ENCODE measurements around the gene SLC1A2.

SLC1A2 gene

DNA sequence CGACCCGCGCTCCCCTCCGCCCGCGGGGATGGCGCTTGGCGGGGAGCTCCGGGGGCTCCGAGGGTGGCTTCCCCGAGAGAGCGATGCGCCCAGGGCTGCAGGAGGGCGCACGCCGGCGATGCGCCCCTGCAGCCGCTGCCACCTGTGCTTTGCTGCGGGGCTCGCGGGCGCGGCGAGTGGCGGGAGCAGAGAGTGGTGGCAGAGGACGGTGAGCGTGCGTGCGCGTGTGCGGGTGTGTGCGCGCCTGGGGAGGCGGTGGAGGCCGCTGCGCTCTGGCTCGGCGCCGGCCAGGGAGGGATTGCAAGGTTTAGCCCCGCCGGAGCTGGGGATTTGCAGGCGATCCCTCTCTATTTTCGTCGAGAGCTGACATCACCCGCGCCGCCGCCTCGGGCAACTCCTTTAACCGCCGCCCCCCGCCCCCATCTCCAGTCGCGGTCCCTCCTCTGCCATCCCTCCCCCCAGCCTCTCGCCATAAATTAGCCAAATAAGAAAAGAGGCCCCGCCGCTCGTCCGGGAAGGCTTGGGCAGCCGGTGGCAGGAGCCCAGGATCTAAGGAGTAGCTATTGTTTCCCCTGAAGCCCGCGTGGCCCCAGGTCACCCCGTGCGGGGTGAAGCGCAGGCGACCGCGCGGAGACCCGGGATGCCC, at the start of gene SLC1A2:
SLC1A2 (minus strand) TSS at position 375 of the 646 bp plus-strand sequence. CDS start 592 bp downstream, outside the sequence.
- Histone ChIP-seq H3K27me3 (ENCODE audit: control insufficient read depth in 1 of 2, insufficient read depth in 2 of 2, low read length in 2 of 2) (peaks cover 30 to 37% of the 10 kb centered on the region in 2 donors), H3K4me1 (ENCODE audit: insufficient read depth, low read length) (no peaks in the 10 kb centered on the region), H3K27ac (ENCODE audit: low read depth, low read length) (no peak within 1 kb of the TSS), H3K4me3 (ENCODE audit: low read depth in 1 of 2, low read length in 2 of 2) (peak within 1 kb of the TSS; percentile 33 to 45), H3K9me3 (ENCODE audit: low read length) (no peaks in the 10 kb centered on the region), H3K36me3 (ENCODE audit: insufficient read depth, low read length) (no peaks in the 10 kb centered on the region), H3K9ac (ENCODE audit: low read length) (no peak within 1 kb of the TSS)

DNA sequence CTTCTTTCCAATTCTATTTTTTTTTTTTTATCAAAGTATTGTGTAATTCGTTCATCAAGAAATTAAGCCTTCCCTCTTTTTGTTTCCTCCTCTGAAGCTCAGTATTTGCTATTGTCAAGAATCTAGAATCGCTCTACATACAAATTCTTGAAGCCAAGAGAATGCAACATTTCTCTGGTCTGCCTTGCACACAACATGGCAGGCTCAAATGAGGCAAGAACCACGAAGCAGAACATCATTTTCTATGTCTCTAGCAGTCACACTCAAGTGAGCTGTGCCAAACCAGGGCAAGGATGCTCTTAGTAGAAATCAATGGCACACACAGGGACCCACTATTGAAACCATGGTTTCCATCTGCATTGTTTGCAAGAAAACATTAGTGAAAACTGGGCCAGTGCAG, 46.7 kb upstream of the SLC1A2 start:
- no peak overlapping the region for H3K9ac ChIP-seq (ENCODE audit: low read length)
- no peak overlapping the region for H3K4me3 ChIP-seq (ENCODE audit: low read depth in 1 of 2, low read length in 2 of 2)
- H3K9me3 ChIP-seq (ENCODE audit: low read length), result no peaks in the 10 kb centered on the region
- H3K4me1 ChIP-seq (ENCODE audit: insufficient read depth, low read length), result no peaks in the 10 kb centered on the region
- H3K27me3 ChIP-seq (ENCODE audit: control insufficient read depth in 1 of 2, insufficient read depth in 2 of 2, low read length in 2 of 2), result no peaks in the 10 kb centered on the region
- no peak overlapping the region for H3K27ac ChIP-seq (ENCODE audit: low read depth, low read length)
- no peaks in the 10 kb centered on the region for H3K36me3 ChIP-seq (ENCODE audit: insufficient read depth, low read length)

DNA sequence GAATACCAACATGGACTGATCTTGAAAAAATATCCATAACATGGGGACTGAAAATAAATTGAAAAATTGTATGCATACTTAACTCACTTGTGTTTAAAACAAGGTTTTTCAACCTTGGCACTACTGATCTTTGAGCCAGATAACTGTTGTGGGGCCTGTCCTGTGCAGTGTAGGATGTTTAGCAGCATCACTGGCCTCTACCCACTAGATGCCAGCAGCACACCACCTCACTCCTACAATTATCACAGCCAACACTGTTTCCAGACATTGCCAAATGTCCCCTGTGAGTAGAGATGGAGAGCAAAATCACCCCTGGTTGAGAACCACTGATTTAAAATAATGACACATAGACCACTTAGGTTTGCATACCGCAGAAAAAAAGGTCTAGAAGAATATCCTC, 45.0 kb upstream of the SLC1A2 start:
- no peak overlapping the region for H3K27ac ChIP-seq (ENCODE audit: low read depth, low read length)
- no peak overlapping the region for H3K9ac ChIP-seq (ENCODE audit: low read length)
- H3K9me3 ChIP-seq (ENCODE audit: low read length), result no peaks in the 10 kb centered on the region
- no peaks in the 10 kb centered on the region for H3K27me3 ChIP-seq (ENCODE audit: control insufficient read depth in 1 of 2, insufficient read depth in 2 of 2, low read length in 2 of 2)
- H3K4me3 ChIP-seq (ENCODE audit: low read depth in 1 of 2, low read length in 2 of 2), result no peak overlapping the region
- no peaks in the 10 kb centered on the region for H3K36me3 ChIP-seq (ENCODE audit: insufficient read depth, low read length)
- H3K4me1 ChIP-seq (ENCODE audit: insufficient read depth, low read length), result no peaks in the 10 kb centered on the region

DNA sequence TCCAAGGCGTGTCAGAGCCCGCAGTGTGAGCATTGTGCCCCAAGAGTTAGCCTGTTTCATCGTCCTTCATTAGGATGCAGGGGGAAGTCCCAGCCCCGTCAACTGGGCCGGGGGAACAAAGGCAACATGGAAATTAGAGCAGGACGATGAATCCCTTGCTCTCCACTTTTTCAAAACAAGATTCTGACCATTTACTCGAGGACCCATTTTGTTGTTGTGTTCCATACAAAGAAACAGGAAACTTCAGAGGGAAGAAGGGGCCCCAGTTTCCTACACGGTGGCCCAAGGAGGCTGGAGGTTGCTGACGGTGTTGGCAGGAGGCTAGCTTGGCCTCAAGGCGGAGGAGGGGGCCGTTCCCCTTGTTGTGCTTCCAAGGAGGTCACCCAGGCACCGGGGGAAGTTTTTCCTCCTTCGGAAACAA, 44.0 kb upstream of the SLC1A2 start:
- H3K4me3 ChIP-seq (ENCODE audit: low read depth in 1 of 2, low read length in 2 of 2), result no peak overlapping the region
- H3K27me3 ChIP-seq (ENCODE audit: control insufficient read depth in 1 of 2, insufficient read depth in 2 of 2, low read length in 2 of 2), result no peaks in the 10 kb centered on the region
- no peak overlapping the region for H3K9ac ChIP-seq (ENCODE audit: low read length)
- no peaks in the 10 kb centered on the region for H3K9me3 ChIP-seq (ENCODE audit: low read length)
- no peaks in the 10 kb centered on the region for H3K4me1 ChIP-seq (ENCODE audit: insufficient read depth, low read length)
- H3K27ac ChIP-seq (ENCODE audit: low read depth, low read length), result no peak overlapping the region
- no peaks in the 10 kb centered on the region for H3K36me3 ChIP-seq (ENCODE audit: insufficient read depth, low read length)

DNA sequence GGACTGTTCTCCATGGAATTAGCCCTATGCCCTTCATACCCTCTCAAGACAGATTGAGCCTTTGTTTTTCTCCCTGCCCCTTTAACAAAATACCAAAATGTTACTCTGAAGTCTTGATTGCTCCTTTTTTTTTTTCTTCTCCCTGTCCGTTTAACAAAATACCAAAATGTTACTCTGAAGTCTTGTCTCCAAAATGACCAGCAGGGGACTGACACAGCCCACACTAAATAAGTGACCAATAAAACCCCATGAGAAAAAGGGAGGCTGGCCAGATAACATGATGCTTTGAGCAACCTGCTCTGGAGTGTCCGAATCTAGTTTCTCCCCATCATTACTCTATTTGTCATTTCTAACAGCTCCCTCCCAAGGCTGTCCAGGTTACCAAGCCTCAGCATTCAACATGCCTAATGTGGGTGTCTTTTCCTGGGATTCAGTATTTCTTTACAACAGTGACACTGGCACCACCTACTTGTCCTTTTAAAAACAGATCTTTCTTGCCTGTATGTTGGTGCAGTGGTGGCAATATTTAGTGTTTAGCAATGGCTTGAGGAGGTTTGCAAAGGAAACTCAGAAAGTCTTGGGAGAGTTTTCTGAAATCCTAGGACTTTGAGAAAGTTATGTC, 42.7 kb upstream of the SLC1A2 start:
- H3K9me3 ChIP-seq (ENCODE audit: low read length), result no peaks in the 10 kb centered on the region
- H3K27ac ChIP-seq (ENCODE audit: low read depth, low read length), result no peak overlapping the region

DNA sequence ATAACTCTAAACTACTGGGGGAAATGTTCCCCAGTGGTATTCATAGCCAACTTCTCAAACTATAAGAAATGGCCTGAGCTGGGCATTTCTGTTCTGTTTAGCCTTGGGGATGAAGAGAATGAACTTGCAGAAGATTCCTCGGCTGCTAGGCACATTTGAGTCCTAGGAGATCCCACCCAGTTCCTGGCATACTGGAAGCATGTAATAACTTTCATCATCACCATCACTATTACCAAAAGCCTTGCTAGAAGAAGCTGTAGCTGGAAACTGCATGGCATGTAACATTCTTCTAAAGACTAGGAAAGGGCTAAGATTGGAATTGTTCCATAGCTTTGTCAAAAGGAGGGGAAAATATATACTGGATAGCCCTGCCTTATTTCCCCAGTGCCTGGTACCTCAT, 40.1 kb upstream of the SLC1A2 start:
- no peak overlapping the region for H3K9ac ChIP-seq (ENCODE audit: low read length)
- no peaks in the 10 kb centered on the region for H3K36me3 ChIP-seq (ENCODE audit: insufficient read depth, low read length)
- no peaks in the 10 kb centered on the region for H3K4me1 ChIP-seq (ENCODE audit: insufficient read depth, low read length)
- H3K27ac ChIP-seq (ENCODE audit: low read depth, low read length), result no peak overlapping the region
- no peak overlapping the region for H3K4me3 ChIP-seq (ENCODE audit: low read depth in 1 of 2, low read length in 2 of 2)
- H3K9me3 ChIP-seq (ENCODE audit: low read length), result no peaks in the 10 kb centered on the region
- no peaks in the 10 kb centered on the region for H3K27me3 ChIP-seq (ENCODE audit: control insufficient read depth in 1 of 2, insufficient read depth in 2 of 2, low read length in 2 of 2)

More for the DNA sequence above, 42.7 kb upstream of the SLC1A2 start:
- no peak overlapping the region for H3K9ac ChIP-seq (ENCODE audit: low read length)
- no peaks in the 10 kb centered on the region for H3K36me3 ChIP-seq (ENCODE audit: insufficient read depth, low read length)
- no peaks in the 10 kb centered on the region for H3K27me3 ChIP-seq (ENCODE audit: control insufficient read depth in 1 of 2, insufficient read depth in 2 of 2, low read length in 2 of 2)
- no peak overlapping the region for H3K4me3 ChIP-seq (ENCODE audit: low read depth in 1 of 2, low read length in 2 of 2)
- no peaks in the 10 kb centered on the region for H3K4me1 ChIP-seq (ENCODE audit: insufficient read depth, low read length)

DNA sequence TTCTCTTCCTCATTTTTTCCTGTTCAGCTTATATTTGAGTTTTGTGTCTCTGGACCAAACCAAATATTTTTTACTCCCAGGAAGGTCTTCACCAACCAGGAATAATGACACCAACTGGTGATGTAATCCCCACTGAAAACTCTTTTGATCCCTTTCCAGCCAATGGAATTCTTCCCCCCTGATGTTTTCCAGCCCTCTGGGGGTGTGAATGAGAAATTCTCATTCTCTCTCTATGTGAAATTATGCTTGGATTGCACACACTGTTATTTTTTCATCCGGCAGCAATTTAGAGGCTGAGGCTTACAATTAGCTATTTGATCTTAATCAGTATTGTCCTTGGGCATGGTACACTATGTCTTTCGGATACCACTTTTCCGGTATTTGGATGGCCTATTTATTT, 39.5 kb upstream of the SLC1A2 start:
- no peak overlapping the region for H3K9ac ChIP-seq (ENCODE audit: low read length)
- no peaks in the 10 kb centered on the region for H3K9me3 ChIP-seq (ENCODE audit: low read length)
- H3K27me3 ChIP-seq (ENCODE audit: control insufficient read depth in 1 of 2, insufficient read depth in 2 of 2, low read length in 2 of 2), result no peaks in the 10 kb centered on the region
- H3K4me3 ChIP-seq (ENCODE audit: low read depth in 1 of 2, low read length in 2 of 2), result no peak overlapping the region
- H3K36me3 ChIP-seq (ENCODE audit: insufficient read depth, low read length), result no peaks in the 10 kb centered on the region
- H3K4me1 ChIP-seq (ENCODE audit: insufficient read depth, low read length), result no peaks in the 10 kb centered on the region
- H3K27ac ChIP-seq (ENCODE audit: low read depth, low read length), result no peak overlapping the region

DNA sequence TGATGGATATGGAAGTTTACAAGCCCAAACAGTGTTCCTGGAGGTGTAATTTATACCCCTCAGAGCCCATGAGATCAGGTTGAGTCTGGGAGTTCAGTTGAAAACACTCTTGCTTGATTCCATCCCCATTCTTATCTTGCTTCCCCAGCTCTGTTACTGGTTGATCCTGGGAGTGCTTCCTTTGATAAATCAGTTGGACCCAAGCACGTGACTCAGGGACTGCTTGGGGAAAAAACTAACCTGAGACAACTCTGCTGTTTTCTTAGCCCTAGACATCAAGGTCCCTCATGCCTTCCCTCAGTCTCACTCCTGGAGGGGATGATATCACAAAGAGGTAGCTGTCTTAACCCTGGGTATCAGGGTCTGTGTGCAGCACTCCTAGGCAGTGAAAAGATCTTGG, 35.0 kb upstream of the SLC1A2 start:
- H3K27me3 ChIP-seq (ENCODE audit: control insufficient read depth in 1 of 2, insufficient read depth in 2 of 2, low read length in 2 of 2), result no peaks in the 10 kb centered on the region
- H3K9me3 ChIP-seq (ENCODE audit: low read length), result no peaks in the 10 kb centered on the region
- H3K4me1 ChIP-seq (ENCODE audit: insufficient read depth, low read length), result no peaks in the 10 kb centered on the region
- H3K4me3 ChIP-seq (ENCODE audit: low read depth in 1 of 2, low read length in 2 of 2), result no peak overlapping the region
- no peak overlapping the region for H3K9ac ChIP-seq (ENCODE audit: low read length)
- no peak overlapping the region for H3K27ac ChIP-seq (ENCODE audit: low read depth, low read length)
- no peaks in the 10 kb centered on the region for H3K36me3 ChIP-seq (ENCODE audit: insufficient read depth, low read length)

DNA sequence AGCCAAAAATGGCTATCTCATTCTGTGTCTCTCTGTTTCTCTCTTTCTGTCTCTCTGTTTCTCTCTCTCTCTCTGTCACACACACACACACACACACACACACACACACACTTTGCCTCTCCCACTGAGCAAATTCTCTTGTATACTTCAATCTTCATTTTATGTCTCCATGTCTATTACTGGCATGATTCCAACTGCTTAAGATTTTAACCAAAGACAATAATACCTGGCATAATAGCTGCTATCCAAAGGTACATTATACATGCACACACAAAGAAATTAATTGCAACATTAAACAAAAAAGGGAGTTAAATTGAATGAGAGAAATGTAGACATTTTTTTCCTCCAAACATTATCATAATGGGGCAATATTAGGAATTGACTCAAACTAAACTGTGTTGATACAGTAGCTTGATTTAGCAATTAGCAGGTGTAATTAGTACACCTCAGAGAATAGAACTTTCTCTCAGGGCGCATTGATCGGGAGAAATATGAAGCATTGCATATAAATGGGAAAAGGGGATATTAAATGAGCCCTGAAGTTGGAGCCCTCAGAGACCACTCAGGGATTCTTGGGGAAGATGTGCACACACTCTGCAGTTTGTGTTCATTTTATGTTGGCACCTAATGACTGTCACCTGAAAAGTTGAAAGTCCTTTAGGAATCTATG, 17.4 kb upstream of the SLC1A2 start:
- Histone ChIP-seq H3K4me1 (ENCODE audit: insufficient read depth, low read length) (no peaks in the 10 kb centered on the region), H3K36me3 (ENCODE audit: insufficient read depth, low read length) (peaks cover 9% of the 10 kb centered on the region), H3K9ac (ENCODE audit: low read length) (no peak overlapping the region), H3K27ac (ENCODE audit: low read depth, low read length) (no peak overlapping the region), H3K4me3 (ENCODE audit: low read depth in 1 of 2, low read length in 2 of 2) (no peak overlapping the region), H3K27me3 (ENCODE audit: control insufficient read depth in 1 of 2, insufficient read depth in 2 of 2, low read length in 2 of 2) (no peaks in the 10 kb centered on the region), H3K9me3 (ENCODE audit: low read length) (no peaks in the 10 kb centered on the region)

DNA sequence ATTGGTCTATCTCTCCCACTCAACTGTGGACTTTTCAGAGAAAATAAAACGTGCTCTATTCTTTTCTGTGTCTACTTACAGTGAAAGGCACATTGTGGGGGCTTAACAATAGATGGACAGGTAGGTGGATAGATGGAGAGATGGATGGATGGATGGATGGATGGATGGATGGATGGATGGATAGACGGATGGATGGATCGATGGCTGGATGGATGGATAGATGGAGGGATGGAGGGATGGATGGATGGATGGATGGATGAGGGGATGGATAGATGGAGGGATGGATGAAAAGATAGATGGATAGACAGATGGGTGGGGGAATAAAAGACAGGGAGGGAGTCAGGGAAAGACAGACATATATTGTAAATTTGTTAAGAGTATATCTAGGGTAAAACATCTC, 14.2 kb upstream of the SLC1A2 start:
- H3K9ac ChIP-seq (ENCODE audit: low read length), result no peak overlapping the region
- H3K4me3 ChIP-seq (ENCODE audit: low read depth in 1 of 2, low read length in 2 of 2), result no peak overlapping the region
- no peaks in the 10 kb centered on the region for H3K27me3 ChIP-seq (ENCODE audit: control insufficient read depth in 1 of 2, insufficient read depth in 2 of 2, low read length in 2 of 2)
- peaks cover 9% of the 10 kb centered on the region for H3K36me3 ChIP-seq (ENCODE audit: insufficient read depth, low read length)
- H3K27ac ChIP-seq (ENCODE audit: low read depth, low read length), result no peak overlapping the region
- H3K9me3 ChIP-seq (ENCODE audit: low read length), result no peaks in the 10 kb centered on the region
- H3K4me1 ChIP-seq (ENCODE audit: insufficient read depth, low read length), result no peaks in the 10 kb centered on the region

DNA sequence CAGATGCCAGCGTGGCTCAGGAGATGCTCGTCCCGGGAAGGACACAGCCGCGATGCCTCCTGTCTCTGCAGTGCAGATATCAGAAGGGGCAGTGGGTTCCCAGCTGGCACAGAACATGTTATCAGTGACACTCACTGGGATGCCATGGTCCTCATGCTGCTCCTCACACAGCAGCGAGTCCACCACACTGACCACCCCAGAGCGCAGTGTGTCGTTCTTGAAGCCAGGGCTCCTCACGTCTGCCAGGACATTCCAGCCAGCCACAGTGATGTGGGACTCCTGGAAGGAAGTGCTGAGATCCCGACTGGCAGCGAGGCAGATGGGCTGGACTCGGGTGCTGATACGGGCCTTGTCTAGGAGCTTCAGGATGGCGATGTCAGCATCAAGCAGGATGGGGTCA, 13.1 kb upstream of the SLC1A2 start:
- Histone ChIP-seq H3K27me3 (ENCODE audit: control insufficient read depth in 1 of 2, insufficient read depth in 2 of 2, low read length in 2 of 2) (no peaks in the 10 kb centered on the region), H3K4me1 (ENCODE audit: insufficient read depth, low read length) (no peaks in the 10 kb centered on the region), H3K9ac (ENCODE audit: low read length) (no peak overlapping the region), H3K4me3 (ENCODE audit: low read depth in 1 of 2, low read length in 2 of 2) (no peak overlapping the region), H3K27ac (ENCODE audit: low read depth, low read length) (no peak overlapping the region), H3K36me3 (ENCODE audit: insufficient read depth, low read length) (peaks cover 9% of the 10 kb centered on the region), H3K9me3 (ENCODE audit: low read length) (no peaks in the 10 kb centered on the region)

Data from muscle layer of colon (tissue), 2 donors.